GM19452 (cell line): ENCODE results near the gene GREB1.

ENCODE experiments used
- ATAC-seq: cut with Tn5 transposase; IDR thresholded peaks from one replicate; pipeline ENCODE4 v1.9.1; 2021; ENCODE audit not compliant: unreplicated experiment

GREB1 gene

GRCh38 chr2:11679016-11679415 is 145.2 kb downstream of the GREB1 start:
- no peak for ATAC-seq

GRCh38 chr2:11679486-11680181 is 145.8 kb downstream of the GREB1 start:
- ATAC-seq = no peak

GRCh38 chr2:11680182-11680900 is 146.5 kb downstream of the GREB1 start:
- ATAC-seq = no peak

- ATAC-seq = no peak
Observed at GRCh38 chr2:11680901-11681721, 147.3 kb downstream of the GREB1 start.

- ATAC-seq = no peak
Observed at GRCh38 chr2:11681722-11682589, 148.1 kb downstream of the GREB1 start.

GRCh38 chr2:11682590-11682915 is 148.7 kb downstream of the GREB1 start:
- no peak for ATAC-seq

- ATAC-seq = no peak
Observed at GRCh38 chr2:11683476-11683875, 149.6 kb downstream of the GREB1 start.

GRCh38 chr2:11683966-11684365 is 150.1 kb downstream of the GREB1 start:
- no peak for ATAC-seq

GRCh38 chr2:11684894-11685460 is 151.1 kb downstream of the GREB1 start:
- ATAC-seq = no peak

- ATAC-seq = no peak
Observed at GRCh38 chr2:11685906-11686470, 152.1 kb downstream of the GREB1 start.

- ATAC-seq = no peak
Observed at GRCh38 chr2:11687736-11688135, 153.9 kb downstream of the GREB1 start.

- peak; percentile 68 for ATAC-seq
Observed at GRCh38 chr2:11688222-11689069, 154.6 kb downstream of the GREB1 start.

GRCh38 chr2:11691076-11691660 is 157.3 kb downstream of the GREB1 start:
- no peak for ATAC-seq
